ENCODE measurements around the gene GDPD2.
A peak's percentile ranks its signal among the peaks of the same experiment; 100 is the strongest.
"Not testable (repeated sequence)": the region's sequence is repeated elsewhere in the genome, so short reads cannot be mapped to it uniquely, and the experiment has no call there.

Gene GDPD2

GRCh38 chrX:70422851-70423341 is at the start of gene GDPD2:
Gene GDPD2, plus strand, starts transcription at chrX:70423314. Its CDS starts 1,671 bp downstream, at chrX:70424985.
- no peak within 1 kb of the TSS for H3K27ac ChIP-seq (ENCODE audit: poor library complexity, severe bottlenecking)

GRCh38 chrX:70386235-70386634 is 36.9 kb upstream of the GDPD2 start:
- no peaks in the 10 kb centered on the region for H3K4me1 ChIP-seq (ENCODE audit: insufficient read depth, poor library complexity, severe bottlenecking)
- no peaks in the 10 kb centered on the region for H3K9me3 ChIP-seq (ENCODE audit: severe bottlenecking)
- no peak for DNase-seq (ENCODE audit: low spot score)
- H3K4me3 ChIP-seq (ENCODE audit: severe bottlenecking) = no peak overlapping the region
- H3K36me3 ChIP-seq (ENCODE audit: low read depth) = peaks cover 7% of the 10 kb centered on the region; the same call in 1 of the 2 replicates
- no peak overlapping the region for H3K27ac ChIP-seq (ENCODE audit: poor library complexity, severe bottlenecking)
- TF ChIP-seq CTCF (IDR thresholded peaks at IDR 0.05; ENCODE audit: poor library complexity, severe bottlenecking) = no peak
- H3K27me3 ChIP-seq (ENCODE audit: insufficient read depth, poor library complexity, severe bottlenecking) = no peaks in the 10 kb centered on the region
- ATAC-seq (ENCODE audit: low read depth) = no peak

More at GRCh38 chrX:70422851-70423341, at the start of gene GDPD2:
- Histone ChIP-seq H3K9me3 (ENCODE audit: severe bottlenecking) (no peaks in the 10 kb centered on the region), H3K27me3 (ENCODE audit: insufficient read depth, poor library complexity, severe bottlenecking) (no peaks in the 10 kb centered on the region), H3K36me3 (ENCODE audit: low read depth) (no peaks in the 10 kb centered on the region), H3K4me3 (ENCODE audit: severe bottlenecking) (no peak within 1 kb of the TSS), H3K4me1 (ENCODE audit: insufficient read depth, poor library complexity, severe bottlenecking) (no peaks in the 10 kb centered on the region)
- ATAC-seq (ENCODE audit: low read depth) (peak; percentile 73), DNase-seq (ENCODE audit: low spot score) (no peak)
- peak; percentile 31 for TF ChIP-seq CTCF (IDR thresholded peaks at IDR 0.05; ENCODE audit: poor library complexity, severe bottlenecking)

GRCh38 chrX:70398899-70399298 is 24.2 kb upstream of the GDPD2 start:
- no peaks in the 10 kb centered on the region for H3K9me3 ChIP-seq (ENCODE audit: severe bottlenecking)
- no peaks in the 10 kb centered on the region for H3K27me3 ChIP-seq (ENCODE audit: insufficient read depth, poor library complexity, severe bottlenecking)
- peaks cover 30% of the 10 kb centered on the region for H3K36me3 ChIP-seq (ENCODE audit: low read depth)
- ATAC-seq (ENCODE audit: low read depth) = no peak
- no peak for TF ChIP-seq CTCF (IDR thresholded peaks at IDR 0.05; ENCODE audit: poor library complexity, severe bottlenecking)
- no peak overlapping the region for H3K27ac ChIP-seq (ENCODE audit: poor library complexity, severe bottlenecking)
- H3K4me1 ChIP-seq (ENCODE audit: insufficient read depth, poor library complexity, severe bottlenecking) = no peaks in the 10 kb centered on the region
- no peak for DNase-seq (ENCODE audit: low spot score)
- no peak overlapping the region for H3K4me3 ChIP-seq (ENCODE audit: severe bottlenecking)

- H3K27ac ChIP-seq (ENCODE audit: poor library complexity, severe bottlenecking); H3K4me3 ChIP-seq (ENCODE audit: severe bottlenecking); DNase-seq (ENCODE audit: low spot score); H3K27me3 ChIP-seq (ENCODE audit: insufficient read depth, poor library complexity, severe bottlenecking); ATAC-seq (ENCODE audit: low read depth); H3K9me3 ChIP-seq (ENCODE audit: severe bottlenecking); H3K4me1 ChIP-seq (ENCODE audit: insufficient read depth, poor library complexity, severe bottlenecking): not testable (repeated sequence)
- peaks cover 31% of the 10 kb centered on the region for H3K36me3 ChIP-seq (ENCODE audit: low read depth)
Measured at GRCh38 chrX:70400181-70400580, 22.9 kb upstream of the GDPD2 start.

GRCh38 chrX:70402721-70403120 is 20.4 kb upstream of the GDPD2 start:
- no peak overlapping the region for H3K4me3 ChIP-seq (ENCODE audit: severe bottlenecking)
- H3K27ac ChIP-seq (ENCODE audit: poor library complexity, severe bottlenecking) = no peak overlapping the region
- no peaks in the 10 kb centered on the region for H3K27me3 ChIP-seq (ENCODE audit: insufficient read depth, poor library complexity, severe bottlenecking)
- H3K4me1 ChIP-seq (ENCODE audit: insufficient read depth, poor library complexity, severe bottlenecking) = no peaks in the 10 kb centered on the region
- TF ChIP-seq CTCF (IDR thresholded peaks at IDR 0.05; ENCODE audit: poor library complexity, severe bottlenecking) = no peak
- H3K36me3 ChIP-seq (ENCODE audit: low read depth) = peaks cover 18% of the 10 kb centered on the region
- DNase-seq (ENCODE audit: low spot score) (no peak), ATAC-seq (ENCODE audit: low read depth) (0 out of 3 replicates have a peak, but pooled peaks have one; percentile 14)
- H3K9me3 ChIP-seq (ENCODE audit: severe bottlenecking) = no peaks in the 10 kb centered on the region

Data from RWPE2 (cell line).